Right hindlimb (tissue), 1 donor: ENCODE data around the gene SULT1E1.
A peak's percentile ranks its signal among the peaks of the same experiment; 100 is the strongest.

ENCODE experiments used
- DNase-seq: peaks from one replicate; pipeline ENCODE4 v3.0.0-alpha.2; 2018

SULT1E1 gene, protein sequence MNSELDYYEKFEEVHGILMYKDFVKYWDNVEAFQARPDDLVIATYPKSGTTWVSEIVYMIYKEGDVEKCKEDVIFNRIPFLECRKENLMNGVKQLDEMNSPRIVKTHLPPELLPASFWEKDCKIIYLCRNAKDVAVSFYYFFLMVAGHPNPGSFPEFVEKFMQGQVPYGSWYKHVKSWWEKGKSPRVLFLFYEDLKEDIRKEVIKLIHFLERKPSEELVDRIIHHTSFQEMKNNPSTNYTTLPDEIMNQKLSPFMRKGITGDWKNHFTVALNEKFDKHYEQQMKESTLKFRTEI

DNA sequence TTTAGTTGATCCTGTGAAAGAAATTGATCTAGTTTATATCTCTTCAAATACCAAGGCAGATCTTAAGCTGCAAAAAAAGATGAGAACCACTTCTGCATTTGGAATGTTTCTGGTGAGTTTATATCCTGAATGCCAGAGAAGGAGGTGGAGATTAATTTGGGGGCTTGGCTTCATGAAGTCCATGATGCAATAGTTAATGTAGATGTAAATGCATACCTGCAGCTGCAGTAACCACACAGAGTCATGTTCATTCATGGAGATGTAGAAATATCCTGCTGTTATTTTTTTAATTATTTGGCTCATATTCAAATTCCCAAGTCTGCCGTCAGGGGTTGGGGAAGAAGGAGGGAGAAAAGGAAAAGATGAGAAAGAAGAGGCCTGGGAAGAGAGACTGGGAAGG is at the start of gene SULT1E1:
TSS of gene SULT1E1 (minus strand) at position 94 of the 400 bp plus-strand sequence. CDS start 2,501 bp downstream, outside the sequence.
- DNase-seq, result no peak

DNA sequence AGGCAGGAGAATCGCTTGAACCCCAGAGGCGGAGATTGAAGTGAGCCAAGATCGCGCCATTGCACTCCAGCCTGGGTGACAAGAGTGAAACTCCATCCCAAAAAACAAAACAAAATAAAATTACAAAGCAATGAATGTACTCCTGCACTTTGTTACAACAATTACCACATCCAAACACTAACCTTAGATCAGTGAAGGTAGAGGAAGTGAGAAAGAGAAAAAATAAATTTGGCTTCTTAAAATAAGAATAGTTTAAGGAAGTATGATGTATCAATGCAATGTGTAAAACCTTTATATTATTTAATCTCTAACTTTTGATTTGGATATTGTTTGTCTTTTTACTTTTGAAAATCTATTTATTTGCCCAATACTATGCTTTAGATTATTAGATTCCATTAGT is 49.2 kb upstream of the SULT1E1 start:
- no peak for DNase-seq

DNA sequence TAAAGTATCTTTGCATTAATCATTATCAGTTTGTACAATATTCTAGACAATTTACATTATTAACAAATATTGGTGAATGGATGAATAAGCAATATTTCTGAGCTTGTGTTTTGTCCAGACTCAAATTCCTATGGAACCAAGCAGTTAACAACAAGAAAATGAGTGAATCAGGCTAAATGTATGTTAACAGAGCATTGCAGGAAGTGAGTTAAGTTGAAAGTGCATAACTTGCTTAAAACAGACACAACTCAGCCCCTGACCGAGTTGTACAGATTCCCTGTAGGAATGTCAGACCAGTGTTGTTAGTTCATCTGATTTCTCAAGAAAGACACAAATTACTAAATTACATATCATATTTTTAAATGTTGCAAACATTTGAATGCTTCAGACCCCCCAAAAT is 47.2 kb upstream of the SULT1E1 start:
- DNase-seq, result no peak

DNA sequence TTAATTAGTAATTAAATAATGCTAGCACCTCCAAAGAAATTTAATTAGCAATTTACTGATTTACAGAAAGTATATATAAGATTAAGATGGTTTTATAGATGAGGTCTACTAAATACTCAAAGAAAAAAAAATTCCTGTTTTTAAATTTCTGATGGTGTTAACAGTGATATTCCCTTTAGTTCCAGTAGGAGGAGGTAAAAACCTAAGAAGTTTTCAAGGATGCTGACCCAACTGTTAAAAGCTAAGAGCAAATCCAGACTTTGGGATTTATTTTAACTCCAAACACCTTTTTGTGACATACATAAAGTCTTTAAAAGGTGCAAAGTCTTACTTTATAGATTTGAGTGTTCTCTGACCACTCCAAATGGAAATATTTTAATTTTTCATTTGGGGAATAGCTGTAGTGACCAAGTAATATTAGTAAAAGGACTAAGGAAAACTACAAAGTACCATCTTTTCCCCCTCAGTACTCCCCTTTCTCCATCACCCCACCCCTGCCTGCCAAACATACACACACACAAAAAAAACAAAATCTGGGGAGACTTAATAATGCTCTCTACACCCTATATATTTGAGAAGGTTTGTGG is 36.7 kb upstream of the SULT1E1 start:
- DNase-seq, result no peak

DNA sequence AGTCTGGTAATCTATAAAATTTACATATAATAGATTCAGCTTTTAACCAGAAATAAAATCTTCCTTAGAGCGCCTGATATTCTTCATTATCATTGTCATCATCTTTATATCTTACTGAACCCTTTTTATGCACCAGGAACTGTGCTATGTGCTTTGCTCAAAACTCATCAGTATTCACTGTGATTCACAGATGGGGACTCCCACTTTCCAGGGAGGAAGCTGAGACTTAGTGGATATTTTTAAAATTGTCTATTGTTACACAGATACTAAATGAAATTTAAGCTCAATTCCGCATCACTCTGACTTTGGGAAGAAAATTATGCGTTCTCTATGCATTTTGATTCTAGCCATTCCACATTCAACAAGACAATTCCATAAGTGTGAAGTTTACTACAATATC is 34.8 kb upstream of the SULT1E1 start:
- no peak for DNase-seq

DNA sequence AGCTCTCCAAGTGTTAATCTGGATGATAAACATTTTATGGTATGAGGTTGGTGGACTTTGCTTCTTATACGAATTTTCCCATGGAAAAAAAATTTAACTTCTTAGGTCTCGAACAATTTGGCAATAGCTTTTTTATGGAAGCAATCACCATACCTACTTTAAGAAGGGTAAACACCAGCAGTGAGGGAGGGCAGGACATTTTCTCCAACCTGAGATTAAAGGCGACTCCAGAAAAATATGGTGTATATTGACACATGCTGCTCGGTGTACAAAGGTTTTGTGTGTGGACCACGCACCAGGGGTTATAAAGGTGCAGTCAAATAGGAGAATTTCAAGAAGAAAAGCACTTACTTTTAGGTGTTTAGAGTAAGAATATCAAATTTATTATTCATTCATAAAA is 34.2 kb upstream of the SULT1E1 start:
- DNase-seq, result no peak

DNA sequence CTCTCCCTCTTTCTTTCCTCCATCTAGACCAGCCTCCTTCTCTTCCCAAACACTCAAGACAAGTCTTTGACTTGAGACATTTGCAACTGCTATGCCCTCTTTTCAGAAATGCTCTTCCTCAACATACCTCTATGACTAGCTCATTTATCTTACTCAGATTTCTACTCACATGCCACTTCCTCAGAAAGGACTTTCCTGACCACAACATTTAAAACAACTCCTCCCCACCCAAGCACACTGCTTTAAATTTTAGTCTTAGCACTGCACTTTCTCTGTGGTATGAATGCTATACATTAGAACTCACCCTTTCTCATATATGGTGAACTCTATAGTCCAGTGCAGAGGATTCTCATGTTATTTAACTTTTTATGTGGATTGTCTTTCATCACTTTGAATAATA is 28.4 kb upstream of the SULT1E1 start:
- no peak for DNase-seq

DNA sequence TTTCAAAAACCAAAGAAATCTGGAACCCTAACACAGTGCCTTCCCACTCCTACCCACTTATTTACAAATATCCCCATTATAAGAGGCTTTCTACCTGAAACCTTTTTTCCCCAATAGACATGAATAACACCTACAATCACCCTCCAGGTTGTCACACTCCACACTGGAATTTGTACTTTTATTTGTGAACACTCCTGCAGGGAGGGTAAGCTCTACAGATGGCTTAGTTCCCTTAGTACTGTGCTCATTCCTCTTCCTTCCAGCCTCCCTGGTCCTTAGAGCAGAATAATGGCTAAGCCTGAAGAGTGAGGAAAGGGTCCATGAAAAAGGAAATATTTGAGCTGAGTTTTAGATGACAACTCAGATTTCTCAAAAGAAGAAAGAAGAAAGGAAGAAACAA is 22.2 kb upstream of the SULT1E1 start:
- DNase-seq, result no peak

DNA sequence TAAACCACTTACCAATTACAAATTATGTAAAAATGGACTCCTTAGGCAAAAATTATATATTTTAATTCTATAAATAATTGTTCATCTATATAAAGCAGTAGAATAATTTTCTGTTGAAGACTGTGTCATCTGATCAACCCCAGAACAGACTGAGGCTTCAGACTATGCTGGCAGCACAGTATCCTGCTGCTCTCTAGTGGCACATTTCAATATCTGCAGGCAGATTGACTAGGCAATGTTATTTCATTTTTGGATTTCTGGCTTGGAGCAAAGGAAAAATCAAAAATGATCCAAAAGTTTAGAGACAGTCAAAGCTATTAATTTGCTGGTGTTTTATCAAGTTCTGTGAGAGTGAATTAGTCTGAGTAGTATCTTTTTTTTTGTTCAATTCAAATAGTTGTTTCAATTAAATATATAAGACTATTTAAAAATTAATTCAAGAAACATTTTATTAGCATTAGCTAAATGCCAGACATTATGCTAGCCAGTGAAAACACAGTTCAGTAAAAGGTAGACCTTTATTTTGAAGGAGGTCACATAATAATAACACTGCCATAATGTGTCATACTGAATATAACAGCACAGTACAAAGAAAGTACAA is 21.3 kb upstream of the SULT1E1 start:
- peak; percentile 57 for DNase-seq

DNA sequence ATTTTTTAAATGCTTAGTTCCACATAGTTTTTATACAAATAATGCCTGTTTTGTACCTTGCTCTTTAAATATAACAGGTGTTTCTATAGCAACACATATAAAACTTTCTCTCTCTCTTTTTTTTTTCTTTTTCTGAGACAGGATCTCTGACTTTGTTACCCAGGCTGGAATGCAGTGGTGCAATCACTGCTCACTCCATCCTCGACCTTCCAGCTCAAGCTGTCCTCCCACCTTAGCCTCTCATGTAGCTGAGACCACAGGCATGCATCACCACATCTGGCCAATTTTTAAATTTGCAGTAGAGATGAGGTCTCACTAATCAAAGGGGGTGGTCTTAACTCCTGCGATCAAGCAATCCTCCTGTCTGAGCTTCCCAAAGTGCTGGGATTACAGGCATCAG is 18.3 kb upstream of the SULT1E1 start:
- DNase-seq, result no peak

DNA sequence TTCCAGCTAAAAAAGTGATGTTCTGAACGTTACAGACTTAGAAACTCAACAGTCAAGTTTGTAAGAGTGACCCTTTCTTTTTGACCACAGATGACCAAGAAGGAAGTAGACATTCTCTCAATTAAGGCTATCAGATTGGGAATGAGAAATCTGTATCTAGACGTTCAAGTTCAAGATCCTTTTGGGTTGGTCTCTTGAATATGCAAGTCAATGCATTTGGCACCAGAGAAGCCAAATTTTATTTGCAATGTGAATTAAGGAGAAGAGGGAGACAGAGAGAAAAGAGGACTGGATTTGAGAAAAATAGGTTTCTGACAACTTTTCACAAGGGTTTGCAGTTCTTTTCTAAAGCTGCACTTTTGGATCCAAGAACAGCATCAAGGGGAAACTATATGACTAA is 17.5 kb upstream of the SULT1E1 start:
- DNase-seq, result no peak

DNA sequence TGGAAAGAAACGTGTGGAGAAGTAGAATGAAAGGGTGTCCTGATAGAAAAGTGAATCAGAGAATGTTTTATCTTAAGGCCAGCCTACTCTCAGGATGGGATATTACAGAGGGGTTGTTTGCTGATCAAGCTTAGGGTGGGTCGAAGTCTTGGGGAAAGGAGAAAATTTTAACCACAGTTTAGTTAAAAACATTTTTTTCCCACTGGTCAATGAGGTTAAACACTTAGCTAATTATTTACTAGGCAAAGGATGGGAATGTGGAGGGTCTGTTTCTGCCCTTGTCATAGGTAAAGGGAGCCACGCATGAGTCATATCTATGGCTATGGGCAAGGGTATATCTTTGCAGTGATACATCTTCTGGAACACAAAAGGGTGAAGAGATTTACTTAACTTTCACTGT is 16.1 kb upstream of the SULT1E1 start:
- no peak for DNase-seq

DNA sequence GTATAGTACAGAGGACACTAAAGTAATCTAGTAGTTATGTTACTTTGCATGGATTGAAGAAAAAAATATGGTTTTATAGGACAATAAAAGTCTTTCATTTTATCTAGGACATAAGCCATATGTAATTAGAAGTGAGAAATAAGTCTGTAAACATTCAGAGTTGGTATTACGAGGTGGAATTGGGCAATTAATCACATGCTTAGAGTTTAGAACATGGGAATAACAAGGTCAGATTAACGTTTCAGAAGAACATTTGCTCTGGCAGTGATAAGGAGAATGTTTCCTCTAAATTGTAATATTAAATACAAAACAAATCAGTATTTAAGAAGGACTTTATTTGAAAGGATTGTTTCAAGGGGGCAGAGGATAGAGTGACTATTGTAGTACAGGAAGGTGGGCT is 15.6 kb upstream of the SULT1E1 start:
- no peak for DNase-seq

DNA sequence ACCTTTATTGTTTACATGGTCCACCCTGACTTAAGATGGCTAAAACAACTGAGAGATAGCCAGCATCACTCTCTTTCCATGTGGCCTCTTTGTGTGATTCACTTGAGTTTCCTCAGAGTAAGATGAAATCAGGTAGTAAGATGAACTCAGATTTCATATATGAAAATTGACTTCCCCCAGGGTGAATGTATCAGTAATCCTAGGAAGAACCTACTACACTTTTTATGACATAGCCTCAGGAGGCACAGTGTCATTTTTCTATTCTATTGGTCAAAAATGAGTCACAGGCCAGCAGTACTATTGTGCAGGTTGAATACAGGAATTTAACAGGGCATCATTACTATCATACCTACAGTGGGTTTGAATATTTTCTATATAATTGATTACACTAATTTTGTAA is 14.6 kb upstream of the SULT1E1 start:
- no peak for DNase-seq

DNA sequence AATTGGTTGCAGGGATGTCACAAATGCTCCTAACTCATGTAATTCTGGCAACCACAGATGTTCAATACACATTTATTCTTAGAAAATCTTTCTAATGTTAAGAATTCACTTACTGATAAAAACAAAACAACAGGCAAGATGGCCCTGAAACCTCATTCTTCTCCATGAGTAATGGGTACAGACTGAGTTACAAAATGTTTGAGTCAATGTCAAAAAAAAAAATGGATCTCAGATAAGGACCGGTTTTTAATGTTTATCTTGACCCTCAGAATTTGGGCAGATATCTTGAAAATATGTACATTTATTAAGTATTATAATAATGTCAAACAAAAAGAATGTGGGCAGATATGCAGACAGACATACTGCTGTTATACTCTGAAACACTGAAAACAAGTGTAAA is 1.8 kb upstream of the SULT1E1 start:
- DNase-seq, result no peak

DNA sequence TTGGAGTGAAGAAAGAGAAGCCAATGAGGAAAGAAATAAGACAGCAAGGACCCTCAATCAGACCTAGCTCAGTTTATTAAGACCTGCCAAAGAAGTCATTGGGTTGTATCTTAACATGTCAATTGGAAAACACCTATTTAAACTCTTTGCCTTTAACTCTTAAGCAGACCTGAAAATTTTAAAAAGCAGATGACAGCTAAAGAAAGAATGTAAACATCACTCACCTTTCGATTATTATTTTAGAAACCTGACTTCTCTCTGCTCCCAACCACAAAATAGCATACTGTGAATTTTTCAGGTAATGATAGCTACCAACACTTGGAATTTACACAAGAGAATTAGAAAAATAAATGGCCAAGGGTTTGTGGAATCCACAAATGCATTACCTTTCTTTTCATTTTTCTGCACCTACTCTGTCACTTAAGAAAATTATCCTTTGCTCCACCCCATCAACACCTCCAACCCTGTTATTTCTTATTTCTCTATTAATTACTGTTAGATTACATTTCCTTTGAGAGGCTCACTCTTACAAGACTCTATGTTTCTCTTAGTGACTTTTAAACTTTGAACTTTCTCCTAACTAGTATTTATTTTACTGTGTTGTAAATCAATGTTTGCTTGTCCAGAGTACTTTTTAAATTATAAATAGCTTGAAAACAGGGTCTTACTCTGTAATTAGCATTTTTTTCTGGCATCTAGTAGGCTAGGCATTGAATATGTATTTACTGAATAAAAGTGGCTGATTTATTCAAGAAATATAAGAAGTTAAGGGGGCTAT is 765 bp upstream of the SULT1E1 start:
- DNase-seq, result no peak

DNA sequence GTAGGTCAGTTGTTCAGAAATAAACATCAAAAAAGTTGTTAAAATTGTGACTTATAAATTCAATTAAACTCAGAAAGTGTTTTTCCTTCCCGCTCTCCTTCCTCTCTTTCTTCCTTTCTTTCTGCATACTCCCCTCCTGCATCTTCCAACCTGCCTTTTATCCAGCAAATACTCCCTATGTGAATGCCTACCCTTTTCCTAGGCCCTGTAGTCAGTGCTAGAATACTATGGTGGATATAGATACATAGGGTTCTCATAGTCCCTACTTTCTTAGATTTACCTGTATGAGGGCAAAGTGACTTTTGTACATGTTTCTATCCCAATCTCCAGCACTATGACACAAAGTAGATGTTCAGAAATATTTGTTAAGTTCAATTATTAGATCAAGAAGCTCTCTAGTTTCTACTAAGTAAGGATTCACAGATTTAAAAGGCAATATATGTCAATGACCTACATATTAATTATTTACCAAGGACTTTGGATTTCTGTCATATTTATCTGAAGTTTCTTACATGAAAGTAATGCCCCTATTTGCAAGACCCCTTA is 732 bp downstream of the SULT1E1 start:
- no peak for DNase-seq

DNA sequence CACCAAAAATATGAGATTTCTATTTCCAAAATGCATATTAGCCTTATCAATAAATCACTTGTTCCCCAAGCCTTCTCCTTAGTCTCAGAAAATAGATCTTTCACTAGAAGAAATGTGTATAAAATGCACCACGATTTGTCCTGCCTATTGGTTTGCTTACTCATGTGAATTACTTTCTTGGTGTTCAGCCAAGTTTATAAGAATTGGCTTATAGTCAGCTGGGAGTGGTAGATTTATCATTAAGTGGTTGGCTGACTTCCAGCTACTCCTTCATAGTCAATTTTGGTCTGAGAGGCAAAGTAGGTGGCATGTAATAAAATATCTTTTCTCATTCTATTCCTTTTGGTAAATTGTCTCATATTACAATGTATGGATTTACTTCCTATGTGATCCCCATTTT is 1.3 kb downstream of the SULT1E1 start:
- no peak for DNase-seq

DNA sequence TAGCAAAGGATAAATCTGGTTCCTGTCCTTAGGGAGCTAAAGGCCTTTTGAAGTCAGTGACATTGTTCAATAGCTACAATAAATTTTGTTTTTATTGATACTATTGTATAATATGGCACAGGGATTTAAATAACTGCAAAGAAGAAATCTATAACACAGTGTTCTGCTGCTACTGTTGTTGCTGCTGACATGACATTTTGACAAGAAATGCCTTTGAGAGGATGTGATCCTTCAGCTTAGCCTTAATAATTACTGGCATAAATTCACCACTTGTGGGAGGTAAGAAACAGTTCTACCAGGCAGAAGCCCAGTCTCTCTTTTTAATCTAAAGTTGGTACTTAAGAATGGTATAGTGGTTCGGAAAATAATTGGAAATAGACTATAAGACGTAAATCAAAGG is 4.1 kb downstream of the SULT1E1 start:
- no peak for DNase-seq

DNA sequence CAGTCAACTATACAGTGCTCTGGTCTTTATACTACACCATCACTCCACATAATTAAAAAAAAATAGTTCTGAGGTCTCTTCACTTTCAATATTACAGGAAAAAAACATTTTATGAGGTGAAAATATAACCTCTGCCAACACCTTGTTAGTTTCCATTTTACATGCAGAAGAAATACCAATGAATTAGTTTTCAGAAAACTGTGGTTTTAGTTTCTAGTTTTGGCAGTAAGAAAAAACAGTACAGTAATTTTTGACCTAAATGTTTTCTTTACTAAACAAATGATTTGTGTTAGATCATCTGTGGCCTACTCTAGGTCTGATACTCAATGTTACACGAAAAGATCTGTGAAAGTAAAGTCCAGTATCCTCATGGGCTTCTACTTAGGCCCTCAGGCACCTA is 10.0 kb downstream of the SULT1E1 start:
- DNase-seq, result no peak

DNA sequence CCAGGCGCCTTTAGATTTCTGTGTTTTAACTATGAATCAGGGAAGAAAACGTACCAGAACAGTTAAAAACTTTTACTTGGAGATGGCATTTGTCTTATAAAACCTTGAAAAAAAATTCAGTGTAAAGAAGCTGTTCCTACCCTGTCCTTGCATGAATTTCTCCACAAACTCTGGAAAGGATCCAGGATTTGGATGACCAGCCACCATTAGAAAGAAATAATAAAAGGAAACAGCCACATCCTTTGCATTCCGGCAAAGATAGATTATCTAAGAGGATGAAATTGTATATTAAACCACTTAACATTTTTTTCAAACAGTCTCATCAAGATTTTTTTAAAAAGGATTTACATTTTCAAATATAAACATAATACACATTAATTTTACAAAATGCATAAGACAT is 10.6 kb downstream of the SULT1E1 start:
- no peak for DNase-seq

DNA sequence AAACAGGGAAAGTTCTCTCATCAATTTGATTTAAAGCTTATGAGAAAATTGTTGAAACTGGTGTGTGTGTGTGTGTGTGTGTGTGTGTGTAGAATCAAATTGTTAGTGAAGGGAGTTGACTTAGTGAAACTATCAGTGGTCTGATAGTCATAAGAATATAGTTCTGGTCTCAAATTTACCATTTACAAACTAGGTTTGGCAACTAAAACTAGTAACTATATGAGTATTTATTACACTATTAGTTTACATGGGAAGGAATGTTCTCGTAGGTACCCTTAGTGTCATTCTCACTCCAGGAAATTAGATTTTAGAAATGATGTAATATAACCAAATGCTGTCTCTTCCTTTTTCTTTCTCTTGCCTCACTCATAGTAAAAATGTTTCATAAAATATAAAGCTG is 11.9 kb downstream of the SULT1E1 start:
- DNase-seq, result no peak

DNA sequence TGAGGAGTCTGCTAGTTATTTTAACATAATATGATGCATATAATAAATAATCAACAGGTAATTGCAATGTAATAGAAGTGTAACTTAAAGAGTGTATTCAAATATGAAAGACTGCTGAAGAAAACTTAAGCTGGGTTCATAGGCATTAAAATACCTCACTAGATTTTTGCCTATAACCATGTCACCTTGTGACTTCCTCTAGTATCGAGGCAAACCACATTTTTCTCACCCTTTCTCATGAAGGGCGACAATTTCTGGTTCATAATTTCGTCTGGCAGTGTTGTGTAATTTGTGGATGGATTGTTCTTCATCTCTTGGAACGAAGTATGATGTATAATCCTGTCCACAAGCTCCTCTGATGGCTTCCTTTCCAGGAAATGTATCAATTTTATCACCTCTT is 16.0 kb downstream of the SULT1E1 start:
- DNase-seq, result no peak

DNA sequence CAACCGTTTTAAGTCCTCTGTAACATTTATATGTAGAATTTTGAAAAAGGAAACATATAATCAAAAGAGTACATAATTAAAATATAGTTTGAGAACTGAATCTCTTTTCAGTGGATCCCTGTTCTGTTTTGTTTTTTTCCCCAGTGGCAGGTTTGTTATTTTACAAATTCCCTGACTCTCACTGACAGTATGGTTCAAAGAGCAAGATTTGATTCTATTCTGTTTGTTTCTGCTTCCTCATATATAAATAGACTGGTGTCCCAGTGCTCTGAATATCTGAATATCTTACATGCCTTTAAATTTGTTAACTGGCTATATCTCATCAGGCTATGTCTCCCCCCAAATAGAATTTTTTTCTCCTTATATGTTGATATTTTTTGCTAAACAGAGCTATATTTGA is 16.6 kb downstream of the SULT1E1 start:
- no peak for DNase-seq
